ENCODE results near the gene SOX5.
"Not testable (repeated sequence)": the region's sequence is repeated elsewhere in the genome, so short reads cannot be mapped to it uniquely, and the experiment has no call there.

The SOX5 gene

DNA sequence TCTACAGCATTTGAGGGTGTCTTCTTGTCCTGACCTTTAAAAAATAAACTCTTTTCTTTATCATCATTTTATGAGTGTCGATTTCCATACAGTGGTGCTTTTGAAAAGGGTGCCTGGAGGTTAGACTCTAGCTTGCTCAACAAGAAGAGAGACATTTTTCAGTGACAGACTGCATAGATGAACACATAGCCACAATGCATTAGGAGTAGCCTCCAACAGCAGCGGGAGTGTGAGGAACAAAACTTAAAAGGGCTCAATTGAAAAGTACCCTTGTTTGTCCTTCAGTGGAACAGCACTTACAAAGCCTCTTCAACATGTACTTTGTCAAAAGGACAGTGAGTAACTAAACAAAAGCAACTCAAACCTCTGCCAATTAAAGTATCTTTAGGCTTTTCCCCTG lies 119.3 kb downstream of the SOX5 start:
- no peak for DNase-seq

DNA sequence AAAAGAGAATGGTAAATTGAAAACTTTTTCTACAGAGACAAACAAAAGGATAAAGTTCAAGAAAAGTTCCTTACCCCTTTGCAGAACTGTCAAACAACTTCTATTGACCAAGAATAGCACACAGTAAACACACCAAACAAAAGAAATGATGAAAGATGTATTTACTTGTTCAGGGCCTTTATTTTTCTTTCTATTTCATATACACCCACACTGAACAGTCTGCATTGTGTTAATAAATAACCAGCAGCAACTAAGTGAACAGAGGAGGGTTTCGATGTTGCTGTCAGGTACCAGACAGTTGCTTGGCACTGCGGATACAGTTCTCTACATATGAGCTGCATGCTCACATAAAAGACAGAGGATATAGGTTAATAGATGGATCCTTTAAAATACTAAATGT lies 122.1 kb downstream of the SOX5 start:
- DNase-seq, result no peak

DNA sequence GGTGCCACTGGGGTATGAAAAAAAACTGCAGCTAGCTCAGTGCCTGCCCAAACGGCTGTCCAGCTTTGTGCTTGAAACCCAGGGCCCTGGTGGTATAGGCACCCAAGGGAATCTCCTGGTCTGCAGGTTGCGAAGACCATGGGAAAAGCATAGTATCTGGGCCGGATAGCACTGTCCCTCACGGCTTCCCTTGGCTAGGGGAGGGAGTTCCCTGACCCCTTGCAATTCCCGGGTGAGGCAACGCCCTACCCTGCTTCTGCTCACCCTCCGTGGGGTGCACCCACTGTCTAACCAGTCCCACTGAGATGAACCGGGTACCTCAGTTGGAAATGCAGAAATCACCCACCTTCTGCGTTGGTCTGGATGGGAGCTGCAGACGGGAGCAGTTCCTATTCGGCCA lies 124.3 kb downstream of the SOX5 start:
- not testable (repeated sequence) for DNase-seq

DNA sequence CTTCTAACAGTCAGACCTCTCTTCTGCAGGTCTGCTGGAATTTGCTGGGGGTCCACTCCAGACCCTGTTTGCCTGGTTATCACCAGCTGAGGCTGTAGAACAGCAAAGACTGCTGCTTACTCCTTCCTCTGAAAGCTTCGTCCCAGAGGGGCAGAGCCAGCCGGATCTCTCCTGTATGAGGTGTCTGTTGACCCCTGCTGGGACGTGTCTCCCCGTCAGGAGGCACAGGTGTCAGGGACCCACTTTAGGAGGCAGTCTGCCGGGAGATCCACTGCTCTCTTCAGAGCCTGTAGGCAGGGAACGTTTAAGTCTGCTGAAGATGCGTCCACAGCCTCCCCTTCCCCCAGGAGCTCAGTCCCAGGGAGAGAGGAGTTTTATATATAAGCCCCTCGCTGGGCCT lies 125.1 kb downstream of the SOX5 start:
- DNase-seq, result no peak

DNA sequence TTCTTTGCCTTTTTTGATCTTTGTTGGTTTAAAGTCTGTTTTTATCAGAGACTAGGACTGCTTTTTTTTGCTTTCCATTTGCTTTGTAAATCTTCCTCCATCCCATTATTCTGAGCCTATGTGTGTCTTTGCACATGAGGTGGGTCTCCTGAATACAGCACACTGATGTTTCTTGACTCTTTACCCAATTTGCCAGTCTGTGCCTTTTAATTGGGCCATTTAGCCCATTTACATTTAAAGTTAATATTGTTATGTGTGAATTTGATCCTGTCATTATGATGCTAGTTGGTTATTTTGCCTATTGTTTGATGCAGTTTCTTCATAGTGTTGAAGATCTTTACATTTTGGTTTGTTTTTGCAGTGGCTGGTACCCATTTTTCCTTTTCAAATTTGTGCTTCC lies 126.6 kb downstream of the SOX5 start:
- DNase-seq, result not testable (repeated sequence)

DNA sequence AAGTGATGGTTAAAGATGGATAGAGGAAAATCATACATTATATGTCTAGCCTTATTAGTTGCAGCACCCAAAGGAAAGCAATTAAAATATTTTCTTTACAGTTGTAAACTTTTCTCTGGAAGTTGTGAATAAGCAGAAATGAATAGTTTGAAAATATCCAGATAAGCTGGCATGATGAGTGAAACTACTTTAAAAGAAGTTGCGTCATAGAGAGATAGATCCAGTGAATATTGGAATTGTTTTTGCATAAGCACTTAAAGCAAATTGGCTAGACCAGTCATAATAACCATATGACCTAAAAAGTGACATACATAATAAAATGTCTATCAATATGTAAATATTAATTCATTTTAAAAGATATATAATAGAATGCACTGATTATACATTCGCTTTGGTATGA lies 132.1 kb downstream of the SOX5 start:
- no peak for DNase-seq

DNA sequence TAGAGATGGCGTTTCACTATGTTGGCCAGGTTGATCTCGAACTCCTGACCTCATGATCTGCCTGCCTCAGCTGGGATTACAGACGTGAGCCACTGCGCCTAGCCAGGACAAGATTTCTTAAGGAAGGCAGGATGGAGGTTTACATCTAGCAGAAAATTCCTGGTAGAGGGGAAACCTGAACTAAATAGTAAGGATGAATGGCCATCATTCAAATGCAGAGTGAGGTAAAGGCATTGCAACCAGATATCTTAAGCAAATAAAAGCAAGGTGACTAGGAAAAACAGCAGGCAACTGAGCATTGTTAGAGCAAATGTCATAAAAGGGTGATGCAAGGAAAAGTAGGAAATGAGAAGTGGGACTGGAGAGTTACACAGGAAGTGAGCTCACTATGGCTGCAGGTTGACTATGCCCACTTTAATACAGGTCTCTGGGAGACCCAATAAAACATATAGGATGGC lies 133.0 kb downstream of the SOX5 start:
- DNase-seq, result no peak

DNA sequence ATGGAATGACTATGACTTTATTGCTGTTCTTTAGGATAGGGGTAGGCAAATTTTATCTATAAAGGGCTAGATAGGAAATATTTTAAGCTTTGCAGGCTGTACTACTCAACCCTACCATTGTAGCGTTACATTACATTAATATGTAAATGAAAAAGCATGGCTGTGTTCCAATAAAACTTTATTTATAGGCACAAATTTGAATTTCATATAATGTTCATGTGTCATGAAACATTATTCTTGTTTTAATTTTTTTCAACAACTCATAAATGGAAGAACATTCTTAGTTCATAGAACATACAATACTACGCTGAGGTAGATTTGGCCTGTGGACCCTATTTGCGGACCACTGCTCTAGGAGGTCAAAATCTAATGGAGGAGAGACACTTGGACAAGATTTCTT lies 133.7 kb downstream of the SOX5 start:
- DNase-seq, result no peak

DNA sequence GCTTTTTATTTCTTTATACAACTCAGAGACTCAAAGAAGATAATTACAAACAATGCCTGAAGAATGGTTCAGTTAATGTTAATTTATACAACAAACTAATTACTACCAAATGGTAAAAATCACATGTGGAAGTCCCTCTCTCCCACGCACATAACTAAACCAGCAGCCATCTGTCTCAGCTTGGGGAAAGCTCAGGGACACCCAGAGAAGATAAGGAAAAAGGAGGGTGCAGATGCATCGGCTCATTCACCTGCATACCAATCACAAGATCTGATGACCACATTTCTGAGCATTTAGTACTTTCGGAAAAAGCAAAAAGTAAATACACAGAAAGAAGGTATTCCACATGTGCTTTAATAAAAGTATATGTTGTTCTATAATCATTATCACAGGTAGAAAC lies 136.3 kb downstream of the SOX5 start:
- no peak for DNase-seq

DNA sequence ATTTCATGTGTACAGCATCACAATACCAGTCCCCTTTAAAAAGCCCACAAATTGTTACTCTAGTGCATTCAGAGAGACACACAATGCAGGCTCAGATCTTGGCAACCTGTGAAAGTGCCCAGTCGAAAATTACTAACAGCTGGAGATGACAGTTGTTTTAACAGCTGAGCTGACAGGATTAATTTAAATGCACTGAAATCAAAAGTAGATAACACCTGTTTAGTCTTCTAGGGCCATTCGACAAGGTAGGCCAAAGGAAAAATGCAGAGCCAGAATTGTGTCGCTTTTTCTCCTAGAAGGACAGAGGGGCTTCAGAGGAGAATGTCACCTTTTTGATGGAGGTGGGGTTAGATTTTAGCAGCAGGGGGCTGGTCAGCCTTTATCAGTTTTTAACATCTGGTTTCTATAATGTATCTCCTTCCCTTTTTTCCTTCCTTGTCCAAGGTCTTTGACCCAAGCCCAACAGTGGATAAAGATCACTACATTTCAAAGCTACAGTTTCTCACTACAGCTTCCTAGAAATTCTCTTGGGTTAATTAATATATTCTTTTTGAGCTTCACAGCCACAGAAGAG lies 139.1 kb downstream of the SOX5 start:
- DNase-seq, result no peak

DNA sequence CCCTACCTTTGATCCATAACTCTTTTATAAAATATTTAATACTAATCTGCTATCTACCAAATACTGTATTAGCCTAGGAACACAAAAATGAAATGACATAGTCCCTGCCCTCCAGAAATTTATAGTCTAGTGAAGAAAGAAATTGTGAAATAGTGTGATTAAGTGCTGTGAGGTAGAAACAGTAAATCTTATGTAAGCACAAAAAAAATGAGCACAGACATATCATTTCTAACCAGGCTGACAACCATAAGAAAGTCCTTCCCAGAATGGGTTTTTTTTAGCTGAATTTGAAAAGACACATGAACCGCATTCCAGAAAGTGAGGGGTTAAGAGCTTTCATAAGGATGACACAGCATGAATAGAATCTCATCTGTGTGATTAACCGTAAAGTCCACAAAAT lies 145.9 kb downstream of the SOX5 start:
- DNase-seq, result no peak

DNA sequence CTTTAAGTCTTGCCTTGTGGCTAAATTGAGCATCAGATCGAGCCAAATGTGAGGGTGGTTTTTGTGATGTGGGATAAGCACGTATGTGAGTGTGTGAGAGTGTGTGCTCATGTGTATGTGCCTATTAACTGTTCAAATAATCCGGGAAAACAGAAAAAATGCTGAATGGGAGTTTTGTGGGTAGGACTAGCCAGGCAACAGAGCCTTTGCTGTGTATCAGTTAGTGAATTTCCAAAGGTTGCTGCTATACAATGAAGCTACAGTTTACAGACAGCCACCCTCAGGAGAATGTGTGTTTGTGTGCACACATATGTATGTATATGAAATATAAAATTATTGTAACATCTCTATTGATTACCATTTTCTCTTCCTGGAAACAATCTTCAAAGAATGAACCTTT lies 154.0 kb downstream of the SOX5 start:
- no peak for DNase-seq

DNA sequence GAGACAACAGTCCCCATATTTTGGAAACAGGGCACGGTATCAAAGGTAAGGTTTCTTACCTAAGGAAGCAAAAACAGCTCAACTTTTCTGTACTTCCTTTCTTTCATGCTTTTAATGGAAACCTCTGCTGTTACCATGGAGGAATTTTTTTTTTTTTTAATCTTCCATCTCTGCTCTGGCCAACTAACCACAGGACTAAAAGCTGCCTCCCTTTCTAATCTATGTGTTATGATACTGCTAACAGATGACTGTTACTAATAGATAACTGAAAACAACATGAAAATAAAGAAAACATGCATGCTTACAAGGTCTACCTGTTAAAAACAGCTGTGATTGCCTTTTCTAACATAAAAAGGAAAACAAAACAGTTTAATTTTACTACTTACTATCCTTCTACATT lies 168.4 kb downstream of the SOX5 start:
- DNase-seq, result no peak

DNA sequence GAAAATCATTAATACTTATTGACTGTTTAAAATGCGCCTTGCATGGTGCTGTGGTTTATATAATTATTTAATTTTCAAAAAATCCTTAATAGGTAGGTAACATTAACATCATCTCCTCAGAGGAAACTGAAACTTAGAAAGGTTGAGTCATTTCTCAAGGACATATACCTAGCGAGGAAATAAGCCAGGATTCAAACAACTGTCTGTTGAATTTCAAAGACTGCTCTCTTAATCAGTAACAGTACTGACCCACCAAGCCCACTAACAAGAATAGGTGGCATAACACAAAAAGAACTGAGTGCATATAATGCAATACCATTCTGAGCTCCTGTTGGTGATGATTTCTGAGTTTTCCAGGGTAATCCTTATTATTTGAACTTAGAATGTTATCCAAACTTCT lies 174.3 kb downstream of the SOX5 start:
- DNase-seq, result no peak

DNA sequence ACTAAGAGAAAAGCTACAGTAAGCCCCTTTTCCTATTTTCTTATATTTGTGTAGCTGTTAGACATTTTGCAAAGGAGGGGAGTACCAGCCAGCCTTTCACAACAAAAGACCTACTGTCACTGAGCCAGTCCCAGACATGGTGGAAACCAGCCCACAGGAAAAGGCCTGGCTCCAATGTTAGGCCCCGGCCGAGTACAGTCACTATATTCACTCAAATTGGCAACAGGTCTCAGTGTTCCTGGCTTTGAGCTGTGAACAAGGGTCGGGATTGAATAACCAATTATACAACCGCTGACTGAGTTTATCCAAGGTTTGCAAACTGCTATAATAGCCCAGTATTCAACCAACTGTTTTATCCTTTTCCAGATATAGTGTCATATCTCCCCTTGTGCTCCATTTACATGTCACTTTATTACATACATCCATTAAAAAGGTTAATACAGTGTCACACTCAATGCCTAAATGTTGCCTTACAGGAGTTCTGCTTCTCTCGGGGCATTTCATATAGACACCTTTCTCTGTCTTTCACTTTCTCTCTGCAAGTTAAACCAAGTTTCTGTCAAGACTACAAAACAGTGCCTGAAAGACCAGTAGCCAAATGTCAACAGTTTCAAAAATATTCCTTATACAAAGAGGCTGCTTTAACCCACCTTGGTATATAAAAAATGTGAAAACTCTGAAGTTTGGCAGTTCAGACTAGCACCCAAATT lies 178.1 kb downstream of the SOX5 start:
- DNase-seq, result no peak

DNA sequence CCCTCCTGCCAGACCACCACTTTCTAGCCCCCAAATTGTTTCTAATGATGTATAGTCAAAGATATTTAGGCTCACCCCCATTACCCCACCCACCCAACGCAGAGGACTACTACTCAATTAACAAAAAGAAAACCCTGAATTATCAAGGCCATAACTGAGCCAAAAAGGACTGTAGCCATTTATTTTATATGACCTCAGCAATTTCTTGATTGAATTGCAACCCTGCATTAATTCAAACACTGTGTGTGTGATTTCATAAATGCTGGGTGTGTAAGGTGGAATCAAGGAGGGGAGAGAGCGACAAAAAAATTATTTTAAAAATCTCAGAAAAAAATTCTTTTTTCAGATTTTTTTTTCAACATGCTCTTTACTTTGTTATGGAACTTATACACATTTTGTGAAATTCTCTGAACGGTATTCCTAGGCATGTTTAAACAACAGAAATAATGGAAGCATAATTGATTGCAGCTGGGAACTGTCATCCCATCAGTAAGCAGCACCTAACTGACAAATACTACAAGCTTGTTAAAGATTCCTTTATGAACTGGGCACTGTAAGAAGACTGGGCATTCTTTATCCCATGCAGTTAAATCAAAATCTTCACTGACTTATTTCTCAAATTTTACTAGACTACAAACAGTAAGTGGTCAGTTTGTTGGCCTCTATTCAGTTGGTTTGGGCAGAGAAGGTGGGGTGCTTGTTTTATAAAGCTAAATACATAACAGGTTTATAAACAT lies 179.1 kb downstream of the SOX5 start:
- DNase-seq, result no peak

DNA sequence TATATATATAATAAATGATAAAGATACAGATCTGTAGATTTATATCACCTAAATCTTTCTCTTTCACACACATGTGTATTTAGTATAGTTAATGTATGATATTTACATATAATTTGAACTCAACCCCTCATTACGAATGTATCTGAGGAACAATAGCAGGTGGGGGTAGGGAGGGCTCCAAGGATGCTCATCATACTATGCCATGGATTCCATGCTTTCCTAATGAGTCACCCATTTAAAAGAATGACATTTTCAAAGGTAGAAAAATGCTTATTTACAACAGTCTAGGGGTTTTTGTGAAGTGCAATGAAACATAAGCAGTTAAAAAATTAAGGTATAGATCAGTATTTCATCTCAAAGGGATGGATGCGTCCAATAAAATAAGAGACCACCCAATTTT lies 181.6 kb downstream of the SOX5 start:
- no peak for DNase-seq

DNA sequence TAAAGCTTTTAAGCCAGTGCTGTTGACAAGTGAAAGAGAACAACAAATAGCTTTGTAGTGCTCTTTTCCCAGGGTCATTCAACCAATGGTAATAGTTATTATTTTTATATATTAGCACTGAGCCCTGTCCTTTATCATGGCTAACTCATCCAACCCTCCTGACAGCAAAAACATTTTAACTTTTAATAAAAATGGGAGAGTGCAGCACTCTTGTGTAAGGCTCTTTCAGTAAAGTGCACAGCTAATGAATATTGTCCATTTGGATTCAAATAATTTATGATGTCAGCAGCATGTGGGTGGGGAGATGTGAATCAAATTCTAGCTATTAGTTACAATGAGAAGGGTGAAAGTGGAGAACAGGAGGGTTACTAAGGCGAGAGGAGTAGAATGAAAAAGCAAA lies 185.7 kb downstream of the SOX5 start:
- DNase-seq, result no peak

DNA sequence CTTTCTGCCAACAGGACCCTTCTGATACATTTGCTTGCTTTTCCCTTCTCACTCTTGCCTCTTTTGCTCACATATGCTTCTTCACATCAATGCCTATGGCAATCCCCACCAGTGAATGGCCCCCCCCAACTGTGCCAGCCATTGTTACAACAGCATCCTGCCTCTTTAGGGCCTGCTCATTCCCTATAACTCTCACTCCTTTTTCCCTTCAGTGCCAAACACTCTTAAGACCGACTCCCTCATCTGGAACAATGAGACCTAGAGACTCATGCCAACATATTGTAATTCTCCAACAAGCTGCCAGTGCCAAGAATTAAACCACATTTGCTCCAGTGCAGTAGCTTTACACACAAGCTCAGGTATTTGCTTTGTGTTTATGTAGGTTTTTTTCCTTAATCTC lies 189.0 kb downstream of the SOX5 start:
- DNase-seq, result no peak

DNA sequence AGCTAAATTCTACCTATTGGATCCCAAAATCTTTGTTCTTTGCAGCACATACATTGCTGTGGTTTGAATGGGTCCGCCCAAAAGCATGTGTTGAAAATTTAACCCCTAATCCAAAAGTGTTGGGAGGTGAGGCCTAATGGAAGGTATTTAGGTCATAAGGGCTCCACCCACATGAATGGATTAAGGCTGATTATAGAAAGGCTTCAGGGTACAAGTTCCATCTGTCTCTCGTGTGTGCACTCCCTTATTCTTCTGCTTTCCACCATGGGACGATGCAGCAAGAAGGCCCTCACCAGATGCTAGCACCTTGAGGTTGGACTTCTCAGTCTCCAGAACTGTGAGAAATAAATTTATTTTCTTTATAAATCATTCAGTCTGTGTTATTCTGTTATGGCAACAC lies 190.9 kb downstream of the SOX5 start:
- no peak for DNase-seq

DNA sequence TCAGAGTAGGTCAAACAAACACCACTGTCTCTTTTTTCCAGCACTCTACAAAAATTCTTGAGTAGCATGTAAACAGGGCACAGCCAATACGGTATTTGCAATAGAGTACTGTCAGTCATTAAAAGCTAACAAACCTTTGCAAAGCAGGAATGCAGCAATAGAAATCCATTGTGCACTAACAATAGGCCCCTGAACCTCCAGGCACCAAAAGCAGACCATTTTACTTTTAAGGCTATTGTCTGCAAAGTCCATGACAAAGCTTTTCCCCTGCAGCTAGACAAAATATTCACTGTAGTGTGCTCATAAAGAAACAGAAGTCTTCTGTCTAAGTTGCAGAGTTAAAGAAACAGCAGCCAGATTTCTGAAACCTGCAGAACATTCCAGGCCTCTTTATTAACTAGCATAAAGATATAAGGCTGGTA lies 191.9 kb downstream of the SOX5 start:
- DNase-seq, result no peak

DNA sequence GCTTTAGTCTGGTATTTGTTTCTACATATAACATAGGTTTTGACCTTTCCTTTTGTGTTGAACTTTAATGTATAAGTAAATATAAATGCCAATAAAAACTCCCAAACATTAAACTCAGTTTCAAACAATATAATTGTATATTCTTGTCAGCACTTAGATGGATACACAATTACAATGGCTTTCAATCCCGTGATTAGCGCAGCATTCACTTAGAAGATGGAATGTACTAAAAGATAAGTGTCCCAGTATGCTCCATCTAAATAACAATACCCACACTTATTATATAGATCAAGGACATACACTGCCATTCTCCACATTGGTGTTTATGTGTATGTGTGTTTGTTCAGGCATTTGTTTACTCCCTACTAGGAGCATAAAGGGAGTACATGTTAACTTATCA lies 193.1 kb downstream of the SOX5 start:
- DNase-seq, result no peak

DNA sequence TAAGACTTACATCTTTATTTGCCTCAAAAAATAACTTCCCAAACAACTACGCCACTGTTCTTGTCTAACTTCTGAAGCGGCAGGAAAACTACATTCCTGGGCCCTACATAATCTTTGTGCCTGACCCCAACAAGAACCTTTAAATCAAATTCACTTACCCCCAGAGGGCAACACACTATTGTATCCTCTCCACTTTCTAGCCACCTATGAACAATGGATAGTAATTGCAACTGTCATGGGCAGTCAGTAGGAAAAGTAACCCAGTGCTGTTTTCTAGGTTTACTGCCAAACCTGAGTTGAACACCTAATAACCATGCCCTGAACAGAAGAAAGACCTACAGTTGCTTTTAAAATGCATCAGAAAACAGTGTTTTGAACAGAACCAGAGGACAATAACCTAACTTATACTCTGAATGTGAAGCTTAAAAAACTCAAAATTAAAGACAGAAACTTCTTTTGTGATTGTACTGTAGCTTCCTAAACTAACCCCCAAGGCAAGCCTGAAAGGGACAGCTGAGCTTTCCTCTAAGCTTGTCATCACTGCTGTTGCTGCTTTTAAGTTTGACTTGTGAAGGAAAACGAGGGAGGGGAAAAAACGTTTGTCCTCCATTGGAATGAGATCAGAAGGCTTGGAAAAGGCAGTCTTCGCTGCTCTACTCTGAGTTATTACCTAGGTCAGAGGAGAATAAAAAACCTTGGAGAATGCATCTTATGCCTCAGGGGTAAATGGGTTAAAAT lies 195.7 kb downstream of the SOX5 start:
- no peak for DNase-seq

DNA sequence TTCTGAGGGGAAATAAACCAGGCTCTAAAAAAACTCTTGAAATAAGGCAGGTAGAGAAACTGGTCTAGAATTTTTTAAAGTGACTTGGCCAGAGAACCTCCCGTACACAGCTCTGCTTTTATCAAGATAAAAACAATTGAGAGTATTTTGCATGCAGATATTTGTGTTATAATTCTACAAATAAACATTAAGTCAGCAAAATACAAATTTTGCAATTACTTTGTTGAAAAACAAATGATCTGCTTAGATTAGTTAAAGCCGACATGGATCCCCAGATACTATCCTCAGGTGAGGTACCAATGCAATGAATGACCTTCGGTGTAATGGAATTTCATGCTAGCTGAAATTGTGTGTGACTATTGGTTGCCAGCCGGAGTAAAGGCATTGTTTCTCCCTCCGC lies 197.2 kb downstream of the SOX5 start:
- no peak for DNase-seq
